CD4-positive, alpha-beta T cell treated with Interleukin-12 subunit alpha and Interleukin-12 subunit beta, for 1 hour (primary cell): ENCODE data around the gene EHBP1.
"Not testable (repeated sequence)": the region's sequence is repeated elsewhere in the genome, so short reads cannot be mapped to it uniquely, and the experiment has no call there.

Source experiments
- DNase-seq: peaks from one replicate; pipeline ENCODE4 v3.0.0-alpha.2; 2020

Gene EHBP1

GRCh38 chr2:63054841-63055225 is 349.3 kb downstream of the EHBP1 start:
- no peak for DNase-seq

- no peak for DNase-seq
Observed at GRCh38 chr2:63055226-63056106, 350.0 kb downstream of the EHBP1 start.

- DNase-seq, result no peak
Observed at GRCh38 chr2:63056107-63057050, 350.9 kb downstream of the EHBP1 start.

GRCh38 chr2:63057249-63058143 is 352.0 kb downstream of the EHBP1 start:
- DNase-seq, result no peak

GRCh38 chr2:63058144-63058920 is 352.8 kb downstream of the EHBP1 start:
- no peak for DNase-seq

GRCh38 chr2:63058921-63059792 is 353.6 kb downstream of the EHBP1 start:
- DNase-seq, result no peak

- no peak for DNase-seq
Observed at GRCh38 chr2:63059793-63060471, 354.4 kb downstream of the EHBP1 start.

GRCh38 chr2:63060472-63060991 is 355.0 kb downstream of the EHBP1 start:
- no peak for DNase-seq

GRCh38 chr2:63064197-63064596 is 358.7 kb downstream of the EHBP1 start:
- no peak for DNase-seq

GRCh38 chr2:63064661-63065060 is 359.1 kb downstream of the EHBP1 start:
- no peak for DNase-seq

GRCh38 chr2:63066265-63066664 is 360.8 kb downstream of the EHBP1 start:
- no peak for DNase-seq

- DNase-seq, result no peak
Observed at GRCh38 chr2:63066838-63067237, 361.3 kb downstream of the EHBP1 start.

GRCh38 chr2:63071664-63072063 is 366.2 kb downstream of the EHBP1 start:
- no peak for DNase-seq

GRCh38 chr2:63073994-63074393 is 368.5 kb downstream of the EHBP1 start:
- no peak for DNase-seq

GRCh38 chr2:63074399-63074798 is 368.9 kb downstream of the EHBP1 start:
- DNase-seq, result not testable (repeated sequence)

GRCh38 chr2:63078852-63079606 is 373.5 kb downstream of the EHBP1 start:
- DNase-seq, result no peak

GRCh38 chr2:63081404-63081803 is 375.9 kb downstream of the EHBP1 start:
- no peak for DNase-seq

GRCh38 chr2:63086687-63087086 is 381.2 kb downstream of the EHBP1 start:
- DNase-seq, result no peak

- DNase-seq, result no peak
Observed at GRCh38 chr2:63092401-63092800, 386.9 kb downstream of the EHBP1 start.
